NCI-H1105 (cell line): Measurements from ENCODE around the gene BEGAIN.

Source experiments
- DNase-seq: peaks from one replicate; lab custom pipeline; 2025; lab: John Stamatoyannopoulos, UW

BEGAIN gene

GRCh38 chr14:100548939-100549338, 38.3 kb downstream of the BEGAIN start:
- no peak for DNase-seq

GRCh38 chr14:100548295-100548655, 38.9 kb downstream of the BEGAIN start:
- DNase-seq, result no peak

GRCh38 chr14:100547633-100548294, 39.5 kb downstream of the BEGAIN start:
- DNase-seq, result no peak

GRCh38 chr14:100546051-100546443, 41.2 kb downstream of the BEGAIN start:
- no peak for DNase-seq

- DNase-seq, result no peak
Measured at GRCh38 chr14:100545359-100545758, 41.9 kb downstream of the BEGAIN start.

GRCh38 chr14:100544506-100545141, 42.6 kb downstream of the BEGAIN start:
- no peak for DNase-seq

GRCh38 chr14:100543471-100544455, 43.5 kb downstream of the BEGAIN start:
- no peak for DNase-seq

GRCh38 chr14:100542619-100543205, 44.5 kb downstream of the BEGAIN start:
- DNase-seq, result no peak

GRCh38 chr14:100541621-100542560, 45.3 kb downstream of the BEGAIN start:
- no peak for DNase-seq

- no peak for DNase-seq
Measured at GRCh38 chr14:100540926-100541620, 46.1 kb downstream of the BEGAIN start.

- no peak for DNase-seq
Measured at GRCh38 chr14:100540141-100540925, 46.9 kb downstream of the BEGAIN start.

- DNase-seq, result no peak
Measured at GRCh38 chr14:100539766-100540140, 47.5 kb downstream of the BEGAIN start.

- no peak for DNase-seq
Measured at GRCh38 chr14:100539003-100539660, 48.1 kb downstream of the BEGAIN start.

GRCh38 chr14:100538351-100539002, 48.7 kb downstream of the BEGAIN start:
- DNase-seq, result no peak

- no peak for DNase-seq
Measured at GRCh38 chr14:100537446-100538350, 49.5 kb downstream of the BEGAIN start.

- DNase-seq, result no peak
Measured at GRCh38 chr14:100536721-100537445, 50.3 kb downstream of the BEGAIN start.

- DNase-seq, result no peak
Measured at GRCh38 chr14:100536121-100536510, 51.1 kb downstream of the BEGAIN start.
